HEK293 (cell line): ENCODE measurements around the gene TARBP1.
A peak's percentile ranks its signal among the peaks of the same experiment; 100 is the strongest.

Experiments used
- AEBP2 ChIP-seq: fragments of 450-650 bp; formaldehyde crosslinking; IDR thresholded peaks from 2 replicates; pipeline ENCODE4 v1.5.1; 2016; ENCODE audit warnings: missing biosample characterization, missing genetic modification characterization, borderline replicate concordance
- MZF1 ChIP-seq: fragments of 450-650 bp; formaldehyde crosslinking; IDR thresholded peaks from 2 replicates; pipeline ENCODE4 v1.5.1; 2017; ENCODE audit warnings: missing biosample characterization, missing genetic modification characterization, borderline replicate concordance
- PRDM1 ChIP-seq: fragments of 450-650 bp; formaldehyde crosslinking; IDR thresholded peaks from 2 replicates; pipeline ENCODE4; 2016; ENCODE audit warnings: missing biosample characterization, missing genetic modification characterization
- REST ChIP-seq: fragments of 450-650 bp; formaldehyde crosslinking; IDR thresholded peaks from 2 replicates; pipeline ENCODE4 v1.5.1; 2016; ENCODE audit warnings: missing biosample characterization, missing genetic modification characterization
- YY2 ChIP-seq: fragments of 450-650 bp; formaldehyde crosslinking; IDR thresholded peaks from 2 replicates; pipeline ENCODE4 v1.5.1; 2016; ENCODE audit warnings: missing biosample characterization, missing genetic modification characterization
- ZBTB10 ChIP-seq: fragments of 450-650 bp; formaldehyde crosslinking; IDR thresholded peaks from 2 replicates; pipeline ENCODE4 v1.5.1; 2016; ENCODE audit warnings: missing biosample characterization, missing genetic modification characterization
- ZBTB17 ChIP-seq: fragments of 450-650 bp; formaldehyde crosslinking; IDR thresholded peaks from 2 replicates; pipeline ENCODE4 v1.5.1; 2016; ENCODE audit warnings: missing biosample characterization, missing genetic modification characterization
- ZBTB20 ChIP-seq: fragments of 450-650 bp; formaldehyde crosslinking; IDR thresholded peaks from 2 replicates; pipeline ENCODE4 v1.5.1; 2016; ENCODE audit warnings: missing biosample characterization, missing genetic modification characterization
- ZEB2 ChIP-seq: fragments of 450-650 bp; formaldehyde crosslinking; IDR thresholded peaks from 2 replicates; pipeline ENCODE4 v1.5.1; 2016; ENCODE audit warnings: missing biosample characterization, missing genetic modification characterization
- ZNF133 ChIP-seq: fragments of 450-650 bp; formaldehyde crosslinking; IDR thresholded peaks from 2 replicates; pipeline ENCODE4 v1.5.1; 2016; ENCODE audit warnings: missing biosample characterization, missing genetic modification characterization
- ZNF146 ChIP-seq: fragments of 450-650 bp; formaldehyde crosslinking; IDR thresholded peaks from 2 replicates; pipeline ENCODE4 v1.5.1; 2016; ENCODE audit warnings: missing biosample characterization, missing genetic modification characterization
- ZNF169 ChIP-seq: fragments of 450-650 bp; formaldehyde crosslinking; IDR thresholded peaks from 2 replicates; pipeline ENCODE4 v1.5.1; 2016; ENCODE audit warnings: missing biosample characterization, missing genetic modification characterization
- ZNF174 ChIP-seq: fragments of 450-650 bp; formaldehyde crosslinking; IDR thresholded peaks from 2 replicates; pipeline ENCODE4 v1.5.0; 2017; ENCODE audit warnings: missing biosample characterization, mild to moderate bottlenecking, missing genetic modification characterization
- ZNF175 ChIP-seq: fragments of 450-650 bp; formaldehyde crosslinking; IDR thresholded peaks from 2 replicates; pipeline ENCODE4 v1.5.1; 2016; ENCODE audit warnings: missing biosample characterization, missing genetic modification characterization
- ZNF221 ChIP-seq: fragments of 450-650 bp; formaldehyde crosslinking; IDR thresholded peaks from 2 replicates; pipeline ENCODE4 v1.5.1; 2017; ENCODE audit warnings: missing biosample characterization, missing genetic modification characterization, borderline replicate concordance
- ZNF24 ChIP-seq: fragments of 450-650 bp; formaldehyde crosslinking; IDR thresholded peaks from 2 replicates; pipeline ENCODE4 v1.5.1; 2016; ENCODE audit warnings: missing biosample characterization, missing genetic modification characterization
- ZNF473 ChIP-seq: fragments of 450-650 bp; formaldehyde crosslinking; IDR thresholded peaks from 2 replicates; pipeline ENCODE4 v1.5.1; 2017; ENCODE audit warnings: missing biosample characterization, missing genetic modification characterization
- ZNF501 ChIP-seq: fragments of 450-650 bp; formaldehyde crosslinking; IDR thresholded peaks from 2 replicates; pipeline ENCODE4 v1.5.1; 2016; ENCODE audit warnings: missing biosample characterization, missing genetic modification characterization
- ZNF514 ChIP-seq: fragments of 450-650 bp; formaldehyde crosslinking; IDR thresholded peaks from 2 replicates; pipeline ENCODE4 v1.5.1; 2016; ENCODE audit warnings: missing biosample characterization, missing genetic modification characterization
- ZNF544 ChIP-seq: fragments of 450-650 bp; formaldehyde crosslinking; IDR thresholded peaks from 2 replicates; pipeline ENCODE4 v1.5.0; 2017; ENCODE audit warnings: missing biosample characterization, missing genetic modification characterization
- ZNF561 ChIP-seq: fragments of 450-650 bp; IDR thresholded peaks from 2 replicates; pipeline ENCODE4 v1.5.1; 2018; ENCODE audit warnings: missing biosample characterization, missing genetic modification characterization, borderline replicate concordance
- ZNF610 ChIP-seq: fragments of 450-650 bp; formaldehyde crosslinking; IDR thresholded peaks from 2 replicates; pipeline ENCODE4 v1.5.1; 2016; ENCODE audit warnings: missing biosample characterization, missing genetic modification characterization, borderline replicate concordance
- ZNF626 ChIP-seq: fragments of 450-650 bp; sonication (Bioruptor Pico); formaldehyde crosslinking; IDR thresholded peaks from 2 replicates; pipeline ENCODE4 v1.5.1; 2018; ENCODE audit warnings: missing biosample characterization, missing genetic modification characterization, inconsistent platforms
- ZNF654 ChIP-seq: fragments of 450-650 bp; formaldehyde crosslinking; IDR thresholded peaks from 2 replicates; pipeline ENCODE4 v1.5.1; 2016; ENCODE audit warnings: low read depth, missing biosample characterization, missing genetic modification characterization
- ZNF777 ChIP-seq: fragments of 450-650 bp; formaldehyde crosslinking; IDR thresholded peaks from 2 replicates; pipeline ENCODE4 v1.5.1; 2017; ENCODE audit warnings: missing biosample characterization, missing genetic modification characterization, borderline replicate concordance
- ZNF792 ChIP-seq: fragments of 450-650 bp; formaldehyde crosslinking; IDR thresholded peaks from 2 replicates; pipeline ENCODE4 v1.5.1; 2016; ENCODE audit warnings: missing biosample characterization, missing genetic modification characterization
- TF ChIP-seq, protein P1 (sequence below): fragments of 450-650 bp; IDR thresholded peaks from 2 replicates; pipeline ENCODE4 v1.5.1; 2018; ENCODE audit warnings: missing biosample characterization, mild to moderate bottlenecking, missing genetic modification characterization
- TF ChIP-seq, protein P2 (sequence below): fragments of 450-650 bp; formaldehyde crosslinking; optimal IDR thresholded peaks from 2 replicates; pipeline ENCODE3; 2016; ENCODE audit warnings: missing biosample characterization, mild to moderate bottlenecking, missing genetic modification characterization
- TF ChIP-seq, protein P3 (sequence below): fragments of 450-650 bp; formaldehyde crosslinking; IDR thresholded peaks from 2 replicates; pipeline ENCODE4 v1.5.1; 2017; ENCODE audit warnings: missing biosample characterization, missing genetic modification characterization

Gene TARBP1

GRCh38 chr1:234458352-234459017 is 20.5 kb downstream of the TARBP1 start (continued):
- TF ChIP-seq AEBP2 (tag by site-specific recombination) (no peak), ZNF610 (no peak), ZNF133 (tag by site-specific recombination) (no peak), ZNF24 (tag by site-specific recombination) (no peak), ZBTB17 (peak; percentile 60; the same call in 1 of the 2 replicates), ZEB2 (no peak), ZNF514 (no peak), ZBTB20 (tag by site-specific recombination) (peak; percentile 40; the same call in 1 of the 2 replicates), YY2 (tag by site-specific recombination) (no peak), ZNF544 (tag by site-specific recombination) (no peak), REST (tag by site-specific recombination) (no peak), ZNF169 (tag by site-specific recombination) (no peak), ZNF174 (tag by site-specific recombination) (no peak), ZNF175 (tag by site-specific recombination) (no peak), ZNF501 (tag by site-specific recombination) (no peak), ZBTB10 (tag by site-specific recombination) (no peak), ZNF561 (tag by site-specific recombination) (0 out of 2 replicates have a peak, but pooled peaks have one; percentile 37), ZNF792 (tag by site-specific recombination) (no peak), ZNF473 (tag by site-specific recombination) (no peak), PRDM1 (peak; percentile 42; the same call in 1 of the 2 replicates), ZNF654 (tag by site-specific recombination) (no peak), ZNF626 (tag by site-specific recombination) (no peak), ZNF146 (no peak), ZNF221 (no peak), MZF1 (peak; percentile 92), ZNF777 (tag by site-specific recombination) (no peak)
- TF ChIP-seq, protein P1, sequence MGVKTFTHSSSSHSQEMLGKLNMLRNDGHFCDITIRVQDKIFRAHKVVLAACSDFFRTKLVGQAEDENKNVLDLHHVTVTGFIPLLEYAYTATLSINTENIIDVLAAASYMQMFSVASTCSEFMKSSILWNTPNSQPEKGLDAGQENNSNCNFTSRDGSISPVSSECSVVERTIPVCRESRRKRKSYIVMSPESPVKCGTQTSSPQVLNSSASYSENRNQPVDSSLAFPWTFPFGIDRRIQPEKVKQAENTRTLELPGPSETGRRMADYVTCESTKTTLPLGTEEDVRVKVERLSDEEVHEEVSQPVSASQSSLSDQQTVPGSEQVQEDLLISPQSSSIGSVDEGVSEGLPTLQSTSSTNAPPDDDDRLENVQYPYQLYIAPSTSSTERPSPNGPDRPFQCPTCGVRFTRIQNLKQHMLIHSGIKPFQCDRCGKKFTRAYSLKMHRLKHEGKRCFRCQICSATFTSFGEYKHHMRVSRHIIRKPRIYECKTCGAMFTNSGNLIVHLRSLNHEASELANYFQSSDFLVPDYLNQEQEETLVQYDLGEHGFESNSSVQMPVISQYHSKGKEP (tag by site-specific recombination), result peak; percentile 51; the same call in 1 of the 2 replicates
- TF ChIP-seq, protein P2, sequence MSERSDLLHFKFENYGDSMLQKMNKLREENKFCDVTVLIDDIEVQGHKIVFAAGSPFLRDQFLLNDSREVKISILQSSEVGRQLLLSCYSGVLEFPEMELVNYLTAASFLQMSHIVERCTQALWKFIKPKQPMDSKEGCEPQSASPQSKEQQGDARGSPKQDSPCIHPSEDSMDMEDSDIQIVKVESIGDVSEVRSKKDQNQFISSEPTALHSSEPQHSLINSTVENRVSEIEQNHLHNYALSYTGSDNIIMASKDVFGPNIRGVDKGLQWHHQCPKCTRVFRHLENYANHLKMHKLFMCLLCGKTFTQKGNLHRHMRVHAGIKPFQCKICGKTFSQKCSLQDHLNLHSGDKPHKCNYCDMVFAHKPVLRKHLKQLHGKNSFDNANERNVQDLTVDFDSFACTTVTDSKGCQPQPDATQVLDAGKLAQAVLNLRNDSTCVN (tag by site-specific recombination), result no peak
- TF ChIP-seq, protein P3, sequence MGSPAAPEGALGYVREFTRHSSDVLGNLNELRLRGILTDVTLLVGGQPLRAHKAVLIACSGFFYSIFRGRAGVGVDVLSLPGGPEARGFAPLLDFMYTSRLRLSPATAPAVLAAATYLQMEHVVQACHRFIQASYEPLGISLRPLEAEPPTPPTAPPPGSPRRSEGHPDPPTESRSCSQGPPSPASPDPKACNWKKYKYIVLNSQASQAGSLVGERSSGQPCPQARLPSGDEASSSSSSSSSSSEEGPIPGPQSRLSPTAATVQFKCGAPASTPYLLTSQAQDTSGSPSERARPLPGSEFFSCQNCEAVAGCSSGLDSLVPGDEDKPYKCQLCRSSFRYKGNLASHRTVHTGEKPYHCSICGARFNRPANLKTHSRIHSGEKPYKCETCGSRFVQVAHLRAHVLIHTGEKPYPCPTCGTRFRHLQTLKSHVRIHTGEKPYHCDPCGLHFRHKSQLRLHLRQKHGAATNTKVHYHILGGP, result 0 out of 2 replicates have a peak, but pooled peaks have one; percentile 9
